T-helper 1 cell treated with Interleukin-12 subunit alpha and Interleukin-12 subunit beta and Interleukin-4 antibody, amounts not matched to agents 30 ng/mL and 1 ng/mL, for 36 hours (primary cell): ENCODE measurements around the gene NSUN3. TPM values are rescaled to one million over a fixed set of nuclear protein-coding genes. Genes with fewer than 3 reads are reported as not detected.
"Not testable (repeated sequence)": the region's sequence is repeated elsewhere in the genome, so short reads cannot be mapped to it uniquely, and the experiment has no call there.

Source experiments
- intact Hi-C: fragments of 100-400 bp; cut with micrococcal nuclease; formaldehyde crosslinking; loops from one replicate; pipeline ENCODE4 v1.15.1; 2024
- total RNA-seq: library from RNA; stranded (reverse); gene quantifications from 2 replicates; pipeline ENCODE4 v1.2.3, GENCODE V29; 2022

Gene NSUN3
- total RNA-seq: 16.4 and 20.8 TPM in 2 replicates

- intact Hi-C loops: loop anchor here (1.0 to 2.0 kb wide), 5 partner anchors 10 to 82 kb away; partner anchors contain the start of gene ARL13B
Measured at GRCh38 chr3:94062513-94063404, at the start of gene NSUN3, which contains the start of gene DHFR2. NSUN3 (plus strand) TSS chr3:94063061; CDS start chr3:94063127, 66 bp downstream. DHFR2 (minus strand) TSS chr3:94062916; CDS start chr3:94061511, 1,405 bp downstream.

GRCh38 chr3:94015025-94015424 is 47.8 kb upstream of the NSUN3 start:
- intact Hi-C loops: no loop called here

GRCh38 chr3:94019659-94020058 is 43.2 kb upstream of the NSUN3 start:
- intact Hi-C loops: no loop called here

GRCh38 chr3:94020293-94020692 is 42.6 kb upstream of the NSUN3 start:
- intact Hi-C loops: no loop called here

GRCh38 chr3:94024385-94024784 is 38.5 kb upstream of the NSUN3 start:
- intact Hi-C loops: no loop called here

GRCh38 chr3:94026623-94027022 is 36.2 kb upstream of the NSUN3 start:
- intact Hi-C loops: no loop called here

GRCh38 chr3:94028093-94028837 is 34.6 kb upstream of the NSUN3 start, which contains the start of gene STX19:
STX19 (minus strand) TSS chr3:94028597; CDS start chr3:94015269, 13,328 bp downstream.
- intact Hi-C loops: no loop called here

- intact Hi-C loops: loop anchor here (2.0 kb wide), 1 partner anchor 26 kb away; the partner anchor contains the start of genes DHFR2 and NSUN3
Measured at GRCh38 chr3:94036909-94037507, 25.9 kb upstream of the NSUN3 start.

- intact Hi-C loops: loop anchor here (2.0 kb wide), 1 partner anchor 32 kb away; no protein-coding TSS in a partner anchor
Measured at GRCh38 chr3:94043285-94043684, 19.6 kb upstream of the NSUN3 start.

GRCh38 chr3:94044100-94044936 is 18.5 kb upstream of the NSUN3 start:
- intact Hi-C loops: not testable (repeated sequence)

GRCh38 chr3:94046533-94046932 is 16.3 kb upstream of the NSUN3 start:
- intact Hi-C loops: no loop called here

GRCh38 chr3:94049267-94049666 is 13.6 kb upstream of the NSUN3 start:
- intact Hi-C loops: no loop called here

- intact Hi-C loops: no loop called here
Measured at GRCh38 chr3:94050546-94050945, 12.3 kb upstream of the NSUN3 start.

- intact Hi-C loops: no loop called here
Measured at GRCh38 chr3:94061297-94061696, 1.6 kb upstream of the NSUN3 start.

GRCh38 chr3:94063496-94064119 is 747 bp downstream of the NSUN3 start:
- intact Hi-C loops: loop anchor here (1.0 to 2.0 kb wide), 3 partner anchors 9 to 59 kb away; no protein-coding TSS in a partner anchor

- intact Hi-C loops: no loop called here
Measured at GRCh38 chr3:94064243-94064860, 1.5 kb downstream of the NSUN3 start.

GRCh38 chr3:94065122-94065521 is 2.3 kb downstream of the NSUN3 start:
- intact Hi-C loops: no loop called here

- intact Hi-C loops: no loop called here
Measured at GRCh38 chr3:94065819-94066480, 3.1 kb downstream of the NSUN3 start.
